HG03064 (cell line): ENCODE data around the gene ZNF678.
"Not testable (repeated sequence)": the region's sequence is repeated elsewhere in the genome, so short reads cannot be mapped to it uniquely, and the experiment has no call there.

Experiments used
- ATAC-seq: cut with Tn5 transposase; IDR thresholded peaks from one replicate; pipeline ENCODE4 v1.9.1; 2021; ENCODE audit warnings: low read depth; ENCODE audit not compliant: unreplicated experiment

The ZNF678 gene

GRCh38 chr1:227589777-227590176, 26.4 kb downstream of the ZNF678 start:
- ATAC-seq: not testable (repeated sequence)

GRCh38 chr1:227596222-227596621, 32.9 kb downstream of the ZNF678 start:
- not testable (repeated sequence) for ATAC-seq

GRCh38 chr1:227603327-227603726, 40.0 kb downstream of the ZNF678 start:
- ATAC-seq: no peak

DNA sequence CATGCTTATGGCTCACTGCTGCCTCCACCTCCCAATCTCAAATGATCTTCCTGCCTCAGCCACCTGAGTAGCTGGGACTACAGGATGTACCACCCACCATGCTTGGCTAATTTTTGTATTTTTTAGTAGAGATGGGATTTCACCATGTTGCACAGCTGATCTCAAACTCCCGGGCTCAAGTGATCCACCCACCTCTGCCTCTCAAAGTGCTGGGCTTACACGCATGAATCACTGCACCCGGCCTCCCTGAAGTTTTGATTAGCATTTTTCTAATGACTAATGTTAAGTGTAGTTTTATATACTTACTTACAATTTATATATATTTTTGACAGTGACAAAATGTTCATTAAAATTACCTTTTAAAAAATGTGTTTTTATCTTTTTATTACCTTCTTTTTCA, 41.1 kb downstream of the ZNF678 start:
- no peak for ATAC-seq

GRCh38 chr1:227606271-227606670, 42.9 kb downstream of the ZNF678 start:
- ATAC-seq: not testable (repeated sequence)

- no peak for ATAC-seq
Measured at GRCh38 chr1:227607336-227607898, 44.1 kb downstream of the ZNF678 start.

DNA sequence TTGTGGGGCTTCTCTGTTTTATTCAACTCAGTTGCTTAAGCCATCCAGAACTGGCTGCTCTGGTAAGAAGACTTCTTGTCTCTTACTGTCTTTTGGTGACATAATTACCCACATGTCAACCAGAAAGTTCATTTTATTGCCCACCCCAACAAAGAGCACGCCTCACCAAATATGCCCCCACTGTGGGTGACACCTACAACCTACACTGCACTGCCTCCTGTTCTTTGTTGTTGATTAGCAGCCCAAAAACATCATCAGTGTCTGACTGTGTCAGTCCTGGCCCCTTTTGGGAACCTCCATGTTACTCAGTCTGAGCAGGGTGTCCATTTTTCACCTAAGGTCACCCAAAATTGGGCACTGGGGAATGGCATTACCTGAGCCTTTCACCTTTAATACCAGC, 49.3 kb downstream of the ZNF678 start:
- no peak for ATAC-seq

DNA sequence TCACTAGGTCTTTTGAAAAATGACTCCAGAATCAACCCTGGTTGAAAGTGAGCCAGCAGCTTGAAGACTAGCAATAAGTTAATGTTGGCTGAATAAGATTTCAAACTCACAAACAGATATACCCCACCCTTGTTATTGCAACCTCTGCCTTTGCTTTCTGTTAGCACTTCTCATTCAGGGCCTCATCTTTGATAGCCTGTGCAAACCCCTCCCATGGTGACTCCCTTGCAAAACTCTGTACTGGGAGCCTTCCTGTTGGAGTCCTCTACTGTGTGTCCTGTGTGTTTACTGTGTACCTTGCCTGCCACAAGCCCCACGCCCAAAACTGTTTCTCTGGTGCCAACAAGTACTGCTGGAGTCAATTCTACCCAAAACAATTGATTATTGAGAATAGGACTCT, 50.2 kb downstream of the ZNF678 start:
- no peak for ATAC-seq

- no peak for ATAC-seq
Measured at GRCh38 chr1:227621211-227621610, 57.9 kb downstream of the ZNF678 start.

DNA sequence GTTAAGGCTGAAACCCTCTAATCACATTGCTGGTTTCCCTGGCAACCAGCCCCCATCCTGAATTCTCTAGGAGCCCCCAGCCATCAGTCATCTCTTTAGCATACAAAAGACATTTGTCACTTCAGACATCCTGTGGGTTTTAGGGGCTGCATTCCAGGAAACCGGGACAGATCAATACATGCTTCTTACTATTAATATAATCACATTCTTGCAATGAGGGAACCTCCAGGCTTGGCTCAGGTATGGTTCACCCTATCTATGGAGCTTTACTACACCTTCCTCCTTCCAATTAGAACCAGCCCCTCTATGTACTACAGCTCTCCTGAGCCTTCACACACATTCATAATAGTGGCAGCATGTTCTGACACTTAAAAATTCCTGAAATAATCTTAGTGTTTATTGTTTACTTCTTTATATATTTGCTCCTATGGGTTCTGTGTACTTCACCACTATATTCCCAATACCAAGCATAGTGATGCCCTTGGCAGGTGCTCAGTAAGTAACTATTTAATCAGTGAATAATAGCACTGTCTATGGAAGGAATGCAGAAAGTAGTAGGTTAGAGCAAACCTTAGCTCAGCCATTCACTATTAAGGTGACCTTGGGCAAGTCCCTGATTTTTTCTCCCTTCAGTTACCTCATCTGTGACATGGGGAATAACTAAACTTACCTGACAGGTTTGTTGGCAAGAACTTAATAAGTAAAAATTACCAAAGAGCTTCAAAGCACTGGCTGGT, 59.6 kb downstream of the ZNF678 start:
- ATAC-seq: no peak

DNA sequence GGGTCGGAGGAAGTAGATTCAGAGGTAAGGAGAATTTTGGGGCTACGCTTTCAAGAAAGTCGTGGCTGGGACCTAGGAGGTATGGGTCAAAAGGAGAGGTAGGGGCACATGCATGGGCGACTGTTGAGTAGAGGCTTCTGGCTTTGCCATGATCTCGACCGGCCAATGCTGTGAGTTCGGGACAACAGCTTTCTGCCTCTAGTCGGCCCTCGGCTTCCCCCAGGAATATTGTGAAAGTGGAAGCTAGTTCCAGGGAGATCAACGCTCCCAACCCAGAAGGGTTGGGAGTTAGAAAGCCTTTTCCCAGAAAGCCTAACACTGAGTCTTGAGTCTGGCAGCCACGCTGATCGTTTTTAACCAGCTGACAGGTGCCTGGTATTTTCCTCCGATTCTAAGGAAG, 69.0 kb downstream of the ZNF678 start:
- no peak for ATAC-seq

DNA sequence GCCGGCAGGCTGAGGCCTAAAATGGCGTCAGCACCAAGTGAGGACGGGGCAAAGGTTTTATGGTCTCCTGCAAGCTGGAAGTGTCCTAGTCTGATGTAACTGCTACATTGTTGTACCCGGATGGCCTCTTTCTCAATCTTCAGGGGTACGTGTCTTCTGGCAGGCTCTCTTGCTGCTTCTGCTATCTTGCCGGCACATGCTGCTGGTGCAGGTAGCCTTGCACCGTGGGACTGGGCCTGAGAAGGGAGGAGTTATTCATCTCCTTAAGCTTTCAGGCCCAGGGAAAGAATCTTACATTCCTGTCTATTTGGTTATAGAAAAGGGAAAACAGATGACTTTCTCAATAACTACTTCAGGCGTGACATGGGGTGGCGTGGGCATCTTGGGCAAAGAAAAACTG, 72.2 kb downstream of the ZNF678 start:
- ATAC-seq: no peak

DNA sequence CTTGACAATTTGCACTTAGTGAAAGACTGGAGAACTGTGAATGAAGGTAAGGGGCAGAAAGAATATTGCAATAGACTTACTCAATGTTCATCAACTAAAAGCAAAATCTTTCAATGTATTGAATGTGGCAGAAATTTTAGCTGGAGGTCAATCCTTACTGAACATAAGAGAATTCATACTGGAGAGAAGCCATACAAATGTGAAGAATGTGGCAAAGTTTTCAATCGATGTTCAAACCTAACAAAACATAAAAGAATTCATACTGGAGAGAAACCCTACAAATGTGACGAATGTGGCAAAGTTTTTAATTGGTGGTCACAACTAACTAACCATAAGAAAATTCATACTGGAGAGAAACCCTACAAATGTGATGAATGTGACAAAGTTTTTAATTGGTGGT, 91.1 kb downstream of the ZNF678 start:
- ATAC-seq: no peak

GRCh38 chr1:227654858-227655752, 91.7 kb downstream of the ZNF678 start:
- ATAC-seq: no peak

- no peak for ATAC-seq
Measured at GRCh38 chr1:227661495-227661894, 98.1 kb downstream of the ZNF678 start.

DNA sequence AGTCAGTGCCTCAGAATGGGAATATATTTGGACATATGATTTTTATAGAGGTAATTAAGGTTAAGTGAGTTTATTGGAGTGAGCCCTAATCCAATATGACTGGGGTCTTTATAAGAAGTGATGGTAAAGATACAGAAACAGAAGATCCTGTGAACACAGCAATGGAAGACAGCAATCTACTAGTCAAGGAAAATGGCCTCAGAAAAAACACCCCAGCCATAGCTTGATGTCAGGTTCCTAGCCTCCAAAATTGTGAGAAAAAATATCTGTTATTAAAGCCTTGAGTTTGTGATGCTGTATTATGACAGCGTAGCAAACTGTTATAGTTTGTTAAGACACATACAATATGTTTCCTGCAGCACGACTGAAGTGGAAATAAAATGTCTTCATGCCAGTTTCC, 99.6 kb downstream of the ZNF678 start:
- no peak for ATAC-seq

GRCh38 chr1:227666286-227666685, 102.9 kb downstream of the ZNF678 start:
- ATAC-seq: no peak

DNA sequence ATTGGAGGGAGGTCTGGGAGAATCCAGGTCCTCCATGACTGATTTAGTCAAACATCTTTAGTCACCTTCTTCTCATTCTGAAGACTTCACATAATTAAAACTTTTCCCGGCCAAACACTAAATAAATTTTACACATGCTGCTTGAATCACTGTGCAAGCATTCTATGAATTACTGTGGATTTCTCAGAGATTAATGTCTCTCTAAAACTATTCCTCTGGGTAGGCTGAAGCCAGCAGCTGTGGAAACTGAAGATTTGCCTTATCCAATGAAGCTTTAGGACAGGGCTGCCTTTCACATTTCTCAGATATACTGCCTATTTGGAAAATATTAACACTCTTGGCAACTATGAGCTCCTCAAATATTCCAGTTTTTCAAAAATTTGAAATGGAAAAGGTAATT, 110.1 kb downstream of the ZNF678 start:
- ATAC-seq: no peak

DNA sequence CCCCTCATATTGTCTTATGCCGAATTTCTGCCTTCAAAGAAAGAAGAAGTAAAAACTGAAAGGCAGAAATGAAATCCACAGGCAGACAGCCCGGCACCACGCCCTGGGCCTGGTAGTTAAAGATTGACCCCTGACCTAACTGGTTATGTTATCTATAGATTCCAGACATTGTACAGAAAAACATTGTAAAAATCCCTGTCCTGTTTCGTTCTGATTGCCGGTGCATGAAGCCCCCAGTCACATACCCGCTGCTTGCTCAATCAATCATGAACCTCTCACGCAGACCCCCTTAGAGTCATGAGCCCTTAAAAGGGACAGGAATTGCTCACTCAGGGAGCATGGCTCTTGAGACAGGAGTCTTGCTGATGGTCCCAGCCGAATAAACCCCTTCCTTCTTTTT, 122.5 kb downstream of the ZNF678 start:
- ATAC-seq: no peak

- no peak for ATAC-seq
Measured at GRCh38 chr1:227697321-227697864, 134.0 kb downstream of the ZNF678 start.

GRCh38 chr1:227701631-227702030, 138.3 kb downstream of the ZNF678 start:
- ATAC-seq: not testable (repeated sequence)
